IMR-90 (cell line): Measurements from ENCODE around the gene MON1A. TPM values are rescaled to one million over a fixed set of nuclear protein-coding genes. Genes with fewer than 3 reads are reported as not detected.

Experiments
- ATAC-seq: fragments of 200-7000 bp; cut with Tn5 transposase; 2 replicates; pipeline ENCODE4 v1.9.1; 2020; ENCODE audit warnings: low read depth, mild to moderate bottlenecking, moderate library complexity
- BruUV-seq: library from RNA; stranded (reverse); fragments of 400-500 nt; replicated peaks from 2 replicates; lab custom pipeline; 2021; lab: Mats Ljungman, UMichigan
- CTCF ChIA-PET: fragments of 300-600 bp; formaldehyde crosslinking; extraction: SDS; loops from one replicate; lab custom pipeline; 2021; ENCODE audit warnings: antibody characterized with exemption; lab: Yijun Ruan, JAX
- POLR2A ChIA-PET: fragments of 300-600 bp; sonication (Branson Sonifier 250); formaldehyde crosslinking; loops from one replicate; lab custom pipeline; 2022; ENCODE audit warnings: antibody characterized with exemption; ENCODE audit not compliant: unreplicated experiment; lab: Charles Lee
- DNase-seq: peaks from one replicate; pipeline ENCODE4 v3.0.0; 2013
- H2AFZ ChIP-seq: replicated peaks from 2 replicates; pipeline ENCODE3; 2013; ENCODE audit warnings: low read length, mild to moderate bottlenecking; ENCODE audit not compliant: poor library complexity
- H2AK5ac ChIP-seq: 2 replicates; pipeline ENCODE4 v1.6.1; 2013; ENCODE audit warnings: low read depth, low read length, inconsistent platforms
- H2AK9ac ChIP-seq: replicated peaks from 2 replicates; pipeline ENCODE3; 2013; ENCODE audit warnings: mild to moderate bottlenecking, low read depth, low read length, moderate library complexity; ENCODE audit not compliant: poor library complexity
- H2BK120ac ChIP-seq: 2 replicates; pipeline ENCODE4 v1.6.1; 2013; ENCODE audit warnings: low read depth, low read length, inconsistent platforms
- H2BK15ac ChIP-seq: 3 replicates; pipeline ENCODE4 v1.6.1; 2013; ENCODE audit warnings: low read depth, low read length, inconsistent platforms
- H2BK20ac ChIP-seq: 2 replicates; pipeline ENCODE4 v1.6.1; 2013; ENCODE audit warnings: low read depth, mild to moderate bottlenecking, inconsistent platforms, low read length, moderate library complexity
- H2BK5ac ChIP-seq: 2 replicates; pipeline ENCODE4 v1.6.1; 2013; ENCODE audit warnings: mild to moderate bottlenecking, low read depth, low read length, inconsistent platforms; ENCODE audit not compliant: poor library complexity, severe bottlenecking
- H3K14ac ChIP-seq: replicated peaks from 2 replicates; pipeline ENCODE4 v1.6.1; 2013; ENCODE audit warnings: low read depth, low read length, inconsistent platforms
- H3K18ac ChIP-seq: 2 replicates; pipeline ENCODE4 v1.6.1; 2013; ENCODE audit warnings: low read depth, low read length, control low read depth
- H3K23ac ChIP-seq: 2 replicates; pipeline ENCODE4 v1.6.1; 2013; ENCODE audit warnings: low read depth, low read length, inconsistent platforms
- H3K27ac ChIP-seq: 2 replicates; pipeline ENCODE4 v1.5.1; 2013; ENCODE audit warnings: mild to moderate bottlenecking, control low read depth, low read length; ENCODE audit not compliant: insufficient read depth
- H3K27me3 ChIP-seq: 2 replicates; pipeline ENCODE4 v1.6.1; 2013; ENCODE audit warnings: low read length; ENCODE audit not compliant: control insufficient read depth, insufficient read depth
- H3K36me3 ChIP-seq: 2 replicates; pipeline ENCODE4 v1.6.1; 2013; ENCODE audit warnings: low read length, mixed read lengths; ENCODE audit not compliant: control insufficient read depth, insufficient read depth
- H3K4ac ChIP-seq: 2 replicates; pipeline ENCODE4 v1.6.1; 2013; ENCODE audit warnings: low read depth, low read length, inconsistent platforms
- H3K4me1 ChIP-seq: 2 replicates; pipeline ENCODE4 v1.6.1; 2013; ENCODE audit warnings: low read length, mixed read lengths; ENCODE audit not compliant: control insufficient read depth, insufficient read depth
- H3K4me2 ChIP-seq: 2 replicates; pipeline ENCODE4 v1.6.1; 2013; ENCODE audit warnings: low read depth, mild to moderate bottlenecking, control low read depth, low read length, moderate library complexity
- H3K4me3 ChIP-seq: 2 replicates; pipeline ENCODE4 v1.5.1; 2013; ENCODE audit warnings: low read depth, mild to moderate bottlenecking, control low read depth, low read length, moderate library complexity; ENCODE audit not compliant: insufficient read depth
- H3K56ac ChIP-seq: 2 replicates; pipeline ENCODE4 v1.6.1; 2013; ENCODE audit warnings: low read length, inconsistent platforms; ENCODE audit not compliant: insufficient read depth; ENCODE audit errors: extremely low read depth
- H3K79me1 ChIP-seq, 2 experiments: 2 replicates each; pipeline ENCODE4 v1.6.1; 2013; ENCODE audit warnings: low read length in 2 of 2, inconsistent platforms in 1 of 2, low read depth in 1 of 2
- H3K9ac ChIP-seq: 2 replicates; pipeline ENCODE4 v1.6.1; 2013; ENCODE audit warnings: low read depth, low read length, control low read depth
- H3K9me1 ChIP-seq: 2 replicates; pipeline ENCODE4 v1.6.1; 2013; ENCODE audit warnings: low read length, inconsistent platforms; ENCODE audit not compliant: insufficient read depth
- H3K9me3 ChIP-seq: 2 replicates; pipeline ENCODE4 v1.6.1; 2013; ENCODE audit warnings: low read length; ENCODE audit not compliant: control insufficient read depth, insufficient read depth
- H4K20me1 ChIP-seq: 2 replicates; pipeline ENCODE4 v1.6.1; 2013; ENCODE audit warnings: low read length, inconsistent platforms; ENCODE audit not compliant: insufficient read depth
- H4K5ac ChIP-seq: 2 replicates; pipeline ENCODE4 v1.6.1; 2013; ENCODE audit warnings: mild to moderate bottlenecking, low read depth, low read length, control low read depth
- H4K8ac ChIP-seq, 2 experiments: 2 replicates each; pipeline ENCODE4 v1.6.1; 2013; ENCODE audit warnings: low read depth in 2 of 2, low read length in 2 of 2, control low read depth in 1 of 2, inconsistent platforms in 1 of 2
- H4K91ac ChIP-seq: 2 replicates; pipeline ENCODE4 v1.6.1; 2013; ENCODE audit warnings: low read depth, low read length, inconsistent platforms; ENCODE audit not compliant: insufficient read depth
- CEBPB ChIP-seq: IDR thresholded peaks from 2 replicates; pipeline ENCODE4 v1.6.1; 2012; ENCODE audit warnings: low read depth, low read length, improper control_type of control experiment
- NFE2L2 ChIP-seq: fragments of 150-350 bp; IDR thresholded peaks from 2 replicates; pipeline ENCODE4 v1.6.1; 2016; ENCODE audit warnings: low read depth, mild to moderate bottlenecking, low read length
- WGBS, 2 experiments: methylation state at CpG; one replicate each; pipeline versions ENCODE4 v1.1.5 to v1.1.7; 2013; ENCODE audit warnings: missing lambda C conversion rate in 2 of 2; ENCODE audit not compliant: insufficient read length in 1 of 2; ENCODE audit errors: extremely low coverage in 2 of 2; 5-methylcytosine and 5-hydroxymethylcytosine counted together
- dilution Hi-C: fragments of 300-500 bp; cut with HindIII; formaldehyde crosslinking; loops from one replicate; pipeline ENCODE4 v1.14.3; 2018; ENCODE audit warnings: low sequenced_read_pairs; ENCODE audit not compliant: unreplicated experiment
- in situ Hi-C: fragments of 300-500 bp; cut with MboI; formaldehyde crosslinking; loops from 3 replicates; pipeline ENCODE4 v1.14.3; 2019; ENCODE audit warnings: low sequenced_read_pairs, inconsistent platforms, mixed read lengths
- intact Hi-C: fragments of 100-400 bp; cut with micrococcal nuclease; formaldehyde crosslinking; loops from 2 replicates; pipeline ENCODE4 v1.10.0; 2022
- polyA plus RNA-seq, 3 experiments: library from polyadenylated mRNA; depleted of rRNA; stranded (reverse); fragments of >200 nt; gene quantifications; 2 replicates each; pipeline ENCODE4 v1.2.3, GENCODE V29; 2012; ENCODE audit warnings: low replicate concordance in 1 of 3
- total RNA-seq: library from RNA; depleted of rRNA; stranded (reverse); fragments of >200 nt; gene quantifications from 2 replicates; pipeline ENCODE4 v1.2.3, GENCODE V29; 2012

MON1A gene
- total and polyA plus RNA-seq, 2 of the 4 experiments (the other 2 are of a cell fraction): 8.2 to 13.5 TPM

- ATAC-seq: peak; percentile 51
- H2BK120ac ChIP-seq: no peak overlapping the region
- WGBS, 2 experiments: 72% methylated on average over 2 of the region's 5 CpGs; no CpG with 5 or more reads in 1 of the 2 experiments
- H3K4me3 ChIP-seq: no peak overlapping the region
- CTCF ChIA-PET: interaction anchor here (1.0 kb wide), 1 partner anchor 13 kb away, joined by 3 read pairs; the partner anchor contains the start of gene MON1A
- no peak overlapping the region for H2BK20ac ChIP-seq
- H2AK5ac ChIP-seq: no peak overlapping the region
- no peaks in the 10 kb centered on the region for H3K9me3 ChIP-seq
- no peak overlapping the region for H3K56ac ChIP-seq
- intact Hi-C loops: no loop called here
- no peak overlapping the region for H2BK15ac ChIP-seq
- H3K4me2 ChIP-seq: no peak overlapping the region
- H2AK9ac ChIP-seq: peak overlapping the region; percentile 31
- 0 out of 2 replicates have a peak, but pooled peaks cover 5% of the 10 kb centered on the region for H3K36me3 ChIP-seq
- peak; percentile 45 for DNase-seq
- H3K14ac ChIP-seq: peak overlapping the region; percentile 66; the same call in 1 of the 2 replicates
- dilution Hi-C loops: no loop called here
- no peak overlapping the region for H3K9ac ChIP-seq
- no peak overlapping the region for H3K27ac ChIP-seq
- in situ Hi-C loops: no loop called here
- no peak overlapping the region for H3K23ac ChIP-seq
- no peak overlapping the region for H3K18ac ChIP-seq
- no peak overlapping the region for H4K5ac ChIP-seq
- H2BK5ac ChIP-seq: no peak overlapping the region
- no peaks in the 10 kb centered on the region for H3K4me1 ChIP-seq
- H3K4ac ChIP-seq: no peak overlapping the region
- POLR2A ChIA-PET: no interaction called here
- H4K91ac ChIP-seq: no peak overlapping the region
- no TSS peak for BruUV-seq
- peak overlapping the region; percentile 48 for H2AFZ ChIP-seq
- H4K20me1 ChIP-seq: peaks cover 4% of the 10 kb centered on the region; the same call in 1 of the 2 replicates
- peak; percentile 99 for TF ChIP-seq CEBPB
- no peak for TF ChIP-seq NFE2L2
- no peak overlapping the region for H4K8ac ChIP-seq
- peaks cover 0 to 6% of the 10 kb centered on the region in 2 experiments; a peak in 2 of 4 replicates for H3K79me1 ChIP-seq
- H3K9me1 ChIP-seq: peaks cover 7% of the 10 kb centered on the region; the same call in 1 of the 2 replicates
- no peaks in the 10 kb centered on the region for H3K27me3 ChIP-seq
These were observed 12.9 kb downstream of the MON1A start for GRCh38 chr3:49916686-49917085.
